GM21723 (cell line): ENCODE measurements around the gene DZIP1.
A peak's percentile ranks its signal among the peaks of the same experiment; 100 is the strongest.

Experiments
- ATAC-seq: cut with Tn5 transposase; IDR thresholded peaks from one replicate; pipeline ENCODE4 v1.9.1; 2021; ENCODE audit warnings: mild to moderate bottlenecking, moderate library complexity; ENCODE audit not compliant: unreplicated experiment

The DZIP1 gene

GRCh38 chr13:95552208-95552538 is 92.3 kb downstream of the DZIP1 start:
- ATAC-seq: no peak

- no peak for ATAC-seq
Observed at GRCh38 chr13:95547531-95548167, 96.9 kb downstream of the DZIP1 start.

- ATAC-seq: no peak
Observed at GRCh38 chr13:95546919-95547318, 97.6 kb downstream of the DZIP1 start.

- no peak for ATAC-seq
Observed at GRCh38 chr13:95544293-95544692, 100.2 kb downstream of the DZIP1 start.

- no peak for ATAC-seq
Observed at GRCh38 chr13:95541911-95542474, 102.5 kb downstream of the DZIP1 start.

GRCh38 chr13:95541308-95541707 is 103.2 kb downstream of the DZIP1 start:
- ATAC-seq: no peak

- ATAC-seq: no peak
Observed at GRCh38 chr13:95540888-95541287, 103.6 kb downstream of the DZIP1 start.

- no peak for ATAC-seq
Observed at GRCh38 chr13:95536632-95537241, 107.8 kb downstream of the DZIP1 start.

- peak; percentile 49 for ATAC-seq
Observed at GRCh38 chr13:95535243-95535642, 109.3 kb downstream of the DZIP1 start.

- ATAC-seq: no peak
Observed at GRCh38 chr13:95533545-95534160, 110.9 kb downstream of the DZIP1 start.

- ATAC-seq: no peak
Observed at GRCh38 chr13:95530178-95530577, 114.3 kb downstream of the DZIP1 start.
